CD14-positive monocyte (primary cell): Measurements from ENCODE around the gene HPDL. TPM values are rescaled to one million over a fixed set of nuclear protein-coding genes. Genes with fewer than 3 reads are reported as not detected.

Experiments used
- DNase-seq, 3 donors: peaks; one replicate each; pipeline ENCODE4 v3.0.0-alpha.2; 2011 to 2022
- H2AFZ ChIP-seq: 2 replicates; pipeline ENCODE4 v1.6.0; 2012; ENCODE audit warnings: mild to moderate bottlenecking, low read depth, low read length, inconsistent platforms; ENCODE audit not compliant: insufficient read depth, poor library complexity, severe bottlenecking
- H3K27ac ChIP-seq, 2 donors: 1 replicate in 1 of 2; 2 replicates in 1 of 2; pipeline ENCODE4 v1.5.1; 2012 to 2013; ENCODE audit warnings: low read length in 2 of 2, control low read depth in 1 of 2, inconsistent platforms in 1 of 2, low read depth in 1 of 2, mild to moderate bottlenecking in 1 of 2
- H3K27me3 ChIP-seq, 2 donors: one replicate each; pipeline versions ENCODE4 v1.6.0 to v1.6.1; 2011 to 2013; ENCODE audit warnings: low read length in 2 of 2; ENCODE audit not compliant: control insufficient read depth in 2 of 2, insufficient read depth in 2 of 2
- H3K36me3 ChIP-seq, 2 donors: replicated peaks in 1 of 2; 1 replicate in 1 of 2; 2 replicates in 1 of 2; pipeline versions ENCODE4 v1.5.1 to v1.6.1; 2012 to 2013; ENCODE audit warnings: low read length in 2 of 2, control low read depth in 1 of 2, inconsistent platforms in 1 of 2, mild to moderate bottlenecking in 1 of 2; ENCODE audit not compliant: insufficient read depth in 2 of 2, control insufficient read depth in 1 of 2
- H3K4me1 ChIP-seq, 2 donors: 1 replicate in 1 of 2; 2 replicates in 1 of 2; pipeline versions ENCODE4 v1.5.1 to v1.6.1; 2012 to 2013; ENCODE audit warnings: low read length in 2 of 2, control low read depth in 1 of 2, inconsistent platforms in 1 of 2, mild to moderate bottlenecking in 1 of 2, moderate library complexity in 1 of 2; ENCODE audit not compliant: insufficient read depth in 2 of 2, control insufficient read depth in 1 of 2
- H3K4me2 ChIP-seq: replicated peaks from 2 replicates; pipeline ENCODE3; 2012; ENCODE audit warnings: low read length, moderate library complexity, mild to moderate bottlenecking; ENCODE audit not compliant: poor library complexity, severe bottlenecking; ENCODE audit errors: extremely low read depth
- H3K4me3 ChIP-seq, 3 experiments: fragments of 200-600 bp in 1 of 3; sonication (generic) in 1 of 3; replicated peaks in 1 of 3; 1 replicate in 2 of 3; 2 replicates in 1 of 3; pipeline ENCODE4 v1.5.1; 2011 to 2013; ENCODE audit warnings: low read length in 3 of 3, mild to moderate bottlenecking in 3 of 3, control low read depth in 2 of 3, low read depth in 2 of 3, inconsistent platforms in 1 of 3, moderate library complexity in 1 of 3
- H3K79me2 ChIP-seq: 2 replicates; pipeline ENCODE4 v1.6.0; 2012; ENCODE audit warnings: mild to moderate bottlenecking, control low read depth, inconsistent platforms, low read length, moderate library complexity; ENCODE audit not compliant: insufficient read depth
- H3K9ac ChIP-seq: 2 replicates; pipeline ENCODE4 v1.6.0; 2017; ENCODE audit warnings: low read length, mild to moderate bottlenecking; ENCODE audit not compliant: insufficient read depth, poor library complexity, severe bottlenecking
- H3K9me3 ChIP-seq, 2 donors: replicated peaks in 1 of 2; 1 replicate in 1 of 2; 2 replicates in 1 of 2; pipeline versions ENCODE4 v1.5.1 to v1.6.1; 2012 to 2013; ENCODE audit warnings: low read length in 2 of 2, control low read depth in 1 of 2; ENCODE audit not compliant: control insufficient read depth in 1 of 2, insufficient read depth in 1 of 2
- H4K20me1 ChIP-seq: 2 replicates; pipeline ENCODE4 v1.6.0; 2012; ENCODE audit warnings: mild to moderate bottlenecking, low read length, control low read depth, moderate library complexity; ENCODE audit not compliant: insufficient read depth
- H3K27ac Mint-ChIP-seq, 7 donors: one replicate each; pipeline ENCODE4 v1.8.0; 2020; ENCODE audit warnings: mild to moderate bottlenecking in 7 of 7, mixed read lengths in 7 of 7, moderate library complexity in 6 of 7, inconsistent platforms in 2 of 7
- H3K27me3 Mint-ChIP-seq, 3 donors: one replicate each; pipeline ENCODE4 v1.8.0; 2021 to 2022; ENCODE audit warnings: low read depth in 3 of 3, mild to moderate bottlenecking in 3 of 3, mixed read lengths in 3 of 3, moderate library complexity in 3 of 3, inconsistent platforms in 1 of 3
- H3K36me3 Mint-ChIP-seq, 2 donors: one replicate each; pipeline ENCODE4 v1.8.0; 2020; ENCODE audit warnings: mixed read lengths in 2 of 2, inconsistent platforms in 1 of 2, mild to moderate bottlenecking in 1 of 2
- H3K4me1 Mint-ChIP-seq: one replicate; pipeline ENCODE4 v1.8.0; 2020; ENCODE audit warnings: mild to moderate bottlenecking, mixed read lengths
- H3K4me3 Mint-ChIP-seq, 2 donors: one replicate each; pipeline ENCODE4 v1.8.0; 2020; ENCODE audit warnings: mild to moderate bottlenecking in 2 of 2, mixed read lengths in 2 of 2, moderate library complexity in 1 of 2
- H3K9me3 Mint-ChIP-seq, 7 donors: one replicate each; pipeline ENCODE4 v1.8.0; 2020 to 2022; ENCODE audit warnings: mixed read lengths in 7 of 7, mild to moderate bottlenecking in 6 of 7, moderate library complexity in 6 of 7, inconsistent platforms in 2 of 7
- WGBS: methylation state at CpG from one replicate; pipeline ENCODE4 v1.1.5; 2013; ENCODE audit warnings: missing lambda C conversion rate; ENCODE audit not compliant: insufficient coverage; 5-methylcytosine and 5-hydroxymethylcytosine counted together
- intact Hi-C, 2 donors: fragments of 100-400 bp; cut with micrococcal nuclease; formaldehyde crosslinking; loops; one replicate each; pipeline versions ENCODE4 v1.15.0 to v1.15.1; 2023
- polyA plus RNA-seq, 3 donors: library from polyadenylated mRNA; depleted of rRNA in 1 of 3; unstranded in 2 of 3; stranded (reverse) in 1 of 3; fragments of 300-500 nt in 2 of 3; fragments of >200 nt in 1 of 3; fragmentation: Illumina TruSeq in 2 of 3; gene quantifications; 1 replicate in 2 of 3; 2 replicates in 1 of 3; pipeline ENCODE4 v1.2.3, GENCODE V29; 2012 to 2021
- TF ChIP-seq, protein P1 (sequence below): fragments of 200-600 bp; IDR thresholded peaks from one replicate; pipeline ENCODE4 v1.8.0; 2022; ENCODE audit warnings: antibody characterized with exemption, mild to moderate bottlenecking

Gene HPDL
- polyA plus RNA-seq, 3 donors, result 0.17 TPM; not detected in 2

- peaks cover 22% of the 10 kb centered on the region for H3K79me2 ChIP-seq
- intact Hi-C loops, result no loop called here
- H3K9me3 ChIP-seq, result no peaks in the 10 kb centered on the region
- H3K4me3 Mint-ChIP-seq, result no peak overlapping the region
- no peak overlapping the region for H2AFZ ChIP-seq
- peaks cover 24 to 25% of the 10 kb centered on the region in 2 donors for H3K4me1 ChIP-seq
- TF ChIP-seq, protein P1, sequence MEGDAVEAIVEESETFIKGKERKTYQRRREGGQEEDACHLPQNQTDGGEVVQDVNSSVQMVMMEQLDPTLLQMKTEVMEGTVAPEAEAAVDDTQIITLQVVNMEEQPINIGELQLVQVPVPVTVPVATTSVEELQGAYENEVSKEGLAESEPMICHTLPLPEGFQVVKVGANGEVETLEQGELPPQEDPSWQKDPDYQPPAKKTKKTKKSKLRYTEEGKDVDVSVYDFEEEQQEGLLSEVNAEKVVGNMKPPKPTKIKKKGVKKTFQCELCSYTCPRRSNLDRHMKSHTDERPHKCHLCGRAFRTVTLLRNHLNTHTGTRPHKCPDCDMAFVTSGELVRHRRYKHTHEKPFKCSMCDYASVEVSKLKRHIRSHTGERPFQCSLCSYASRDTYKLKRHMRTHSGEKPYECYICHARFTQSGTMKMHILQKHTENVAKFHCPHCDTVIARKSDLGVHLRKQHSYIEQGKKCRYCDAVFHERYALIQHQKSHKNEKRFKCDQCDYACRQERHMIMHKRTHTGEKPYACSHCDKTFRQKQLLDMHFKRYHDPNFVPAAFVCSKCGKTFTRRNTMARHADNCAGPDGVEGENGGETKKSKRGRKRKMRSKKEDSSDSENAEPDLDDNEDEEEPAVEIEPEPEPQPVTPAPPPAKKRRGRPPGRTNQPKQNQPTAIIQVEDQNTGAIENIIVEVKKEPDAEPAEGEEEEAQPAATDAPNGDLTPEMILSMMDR, result no peak
- 93% methylated on average over 4 of the region's 4 CpGs for WGBS
- no peaks in the 10 kb centered on the region for H3K27me3 ChIP-seq
- no peak overlapping the region for H3K27ac Mint-ChIP-seq
- no peak overlapping the region for H3K9ac ChIP-seq
- no peaks in the 10 kb centered on the region for H3K9me3 Mint-ChIP-seq
- peaks cover 22 to 30% of the 10 kb centered on the region in 2 donors for H3K36me3 Mint-ChIP-seq
- no peak overlapping the region for H3K4me2 ChIP-seq
- peaks cover 22 to 29% of the 10 kb centered on the region in 2 donors for H3K36me3 ChIP-seq
- no peak overlapping the region for H3K4me3 ChIP-seq
- peaks cover 0 to 5% (median 0%) of the 10 kb centered on the region in 3 donors for H3K27me3 Mint-ChIP-seq
- peaks cover 4% of the 10 kb centered on the region for H4K20me1 ChIP-seq
- H3K4me1 Mint-ChIP-seq, result peaks cover 27% of the 10 kb centered on the region
- no peak overlapping the region for H3K27ac ChIP-seq
- DNase-seq, result no peak
Observed at GRCh38 chr1:45335855-45336324, 9.2 kb downstream of the HPDL start.

- TF ChIP-seq, protein P1, result no peak
- no peaks in the 10 kb centered on the region for H3K27me3 ChIP-seq
- peaks cover 43 to 44% of the 10 kb centered on the region in 2 donors for H3K4me1 ChIP-seq
- 100% methylated on average over 2 of the region's 3 CpGs for WGBS
- H3K36me3 Mint-ChIP-seq, result peaks cover 24 to 28% of the 10 kb centered on the region in 2 donors
- no peak overlapping the region for H3K4me3 ChIP-seq
- peaks cover 0 to 5% (median 0%) of the 10 kb centered on the region in 3 donors for H3K27me3 Mint-ChIP-seq
- H3K4me1 Mint-ChIP-seq, result peaks cover 45% of the 10 kb centered on the region
- H3K36me3 ChIP-seq, result peaks cover 15 to 22% of the 10 kb centered on the region in 2 donors
- intact Hi-C loops, result no loop called here
- no peak overlapping the region for H3K27ac Mint-ChIP-seq
- no peak overlapping the region for H3K9ac ChIP-seq
- peaks cover 41% of the 10 kb centered on the region for H3K79me2 ChIP-seq
- H3K9me3 ChIP-seq, result no peaks in the 10 kb centered on the region
- no peak overlapping the region for H2AFZ ChIP-seq
- H3K27ac ChIP-seq, result no peak overlapping the region
- no peak overlapping the region for H3K4me2 ChIP-seq
- H3K4me3 Mint-ChIP-seq, result no peak overlapping the region
- H3K9me3 Mint-ChIP-seq, result no peaks in the 10 kb centered on the region
- H4K20me1 ChIP-seq, result peaks cover 11% of the 10 kb centered on the region
- DNase-seq, result no peak
Observed at GRCh38 chr1:45337630-45338325, 11.1 kb downstream of the HPDL start.
